Posterior vena cava (tissue), 2 donors: Measurements from ENCODE around the gene C12orf42. TPM values are rescaled to one million over a fixed set of nuclear protein-coding genes. Genes with fewer than 3 reads are reported as not detected.

ENCODE experiments used
- DNase-seq: peaks from one replicate; pipeline ENCODE4 v3.0.0-alpha.2; 2020; ENCODE audit warnings: low spot score
- intact Hi-C, 2 donors: fragments of 100-400 bp; cut with DNase I; formaldehyde crosslinking; loops; one replicate each; pipeline versions ENCODE4 v1.14.1 to v1.14.2; 2022 to 2023
- long read RNA-seq, 2 donors: library from polyadenylated mRNA; unstranded; transcript quantifications; one replicate each; pipeline ENCODE4 v2.0.0, GENCODE V29; 2020 to 2021
- total RNA-seq, 2 donors: library from RNA; stranded (reverse); fragmentation: NEBNext Ultra II Directional; extraction: Animal tissue kit (Norgen Biotek cat#: 25700); gene quantifications; one replicate each; pipeline ENCODE4 v1.2.1, GENCODE V29; 2021
- donor health status: DM: yes; HTN: yes; CAD: no.
- donor health status: DM: yes; HTN: yes; CAD: no.

C12orf42 gene
- not detected for total RNA-seq
- long read RNA-seq, donor 1 = 0 reads
- long read RNA-seq, donor 2, partial matches to known transcripts = 0 of 1 reads
- long read RNA-seq, donor 2, other reads (novel, unspliced or antisense) = 1 of 1 reads

GRCh38 chr12:103495469-103496456 lies at the start of gene C12orf42:
Gene C12orf42, minus strand, starts transcription at chr12:103495968. Its CDS starts 17,542 bp downstream, at chr12:103478426.
- no peak for DNase-seq
- intact Hi-C loops = no loop called here

GRCh38 chr12:103542078-103542477 lies 46.3 kb upstream of the C12orf42 start:
- intact Hi-C loops = loop anchor here in 1 of 2 donors (5.0 kb wide), 1 partner anchor 550 kb away; no protein-coding TSS in a partner anchor
- no peak for DNase-seq

GRCh38 chr12:103540319-103540718 lies 44.6 kb upstream of the C12orf42 start:
- intact Hi-C loops = loop anchor here in 1 of 2 donors (5.0 kb wide), 1 partner anchor 548 kb away; no protein-coding TSS in a partner anchor
- DNase-seq = no peak

GRCh38 chr12:103538397-103538796 lies 42.6 kb upstream of the C12orf42 start:
- intact Hi-C loops = no loop called here

GRCh38 chr12:103530307-103531066 lies 34.7 kb upstream of the C12orf42 start:
- DNase-seq = no peak
- intact Hi-C loops = no loop called here

More at GRCh38 chr12:103538397-103538796, 42.6 kb upstream of the C12orf42 start:
- DNase-seq = no peak

- no peak for DNase-seq
- intact Hi-C loops = no loop called here
Observed at GRCh38 chr12:103529306-103529705, 33.5 kb upstream of the C12orf42 start.

- intact Hi-C loops = no loop called here
Observed at GRCh38 chr12:103524238-103524875, 28.6 kb upstream of the C12orf42 start.

GRCh38 chr12:103523771-103524170 lies 28.0 kb upstream of the C12orf42 start:
- DNase-seq = no peak
- intact Hi-C loops = no loop called here

More at GRCh38 chr12:103524238-103524875, 28.6 kb upstream of the C12orf42 start:
- DNase-seq = no peak

GRCh38 chr12:103520686-103521215 lies 25.0 kb upstream of the C12orf42 start:
- no peak for DNase-seq
- intact Hi-C loops = no loop called here

- intact Hi-C loops = no loop called here
Observed at GRCh38 chr12:103519632-103520031, 23.9 kb upstream of the C12orf42 start.

GRCh38 chr12:103518899-103519298 lies 23.1 kb upstream of the C12orf42 start:
- intact Hi-C loops = no loop called here

More at GRCh38 chr12:103519632-103520031, 23.9 kb upstream of the C12orf42 start:
- DNase-seq = no peak

GRCh38 chr12:103517161-103517560 lies 21.4 kb upstream of the C12orf42 start:
- no peak for DNase-seq
- intact Hi-C loops = no loop called here

More at GRCh38 chr12:103518899-103519298, 23.1 kb upstream of the C12orf42 start:
- no peak for DNase-seq

GRCh38 chr12:103515341-103515740 lies 19.6 kb upstream of the C12orf42 start:
- intact Hi-C loops = no loop called here
- DNase-seq = no peak

GRCh38 chr12:103513875-103514274 lies 18.1 kb upstream of the C12orf42 start:
- intact Hi-C loops = no loop called here

GRCh38 chr12:103505371-103506236 lies 9.8 kb upstream of the C12orf42 start:
- no peak for DNase-seq
- intact Hi-C loops = no loop called here

More at GRCh38 chr12:103513875-103514274, 18.1 kb upstream of the C12orf42 start:
- no peak for DNase-seq

GRCh38 chr12:103504606-103505005 lies 8.8 kb upstream of the C12orf42 start:
- intact Hi-C loops = no loop called here

GRCh38 chr12:103503546-103504480 lies 8.0 kb upstream of the C12orf42 start:
- DNase-seq = no peak
- intact Hi-C loops = no loop called here

More at GRCh38 chr12:103504606-103505005, 8.8 kb upstream of the C12orf42 start:
- DNase-seq = no peak
